ENCODE measurements around the gene RAVER2. TPM values are rescaled to one million over a fixed set of nuclear protein-coding genes. Genes with fewer than 3 reads are reported as not detected.
"Not testable (repeated sequence)": the region's sequence is repeated elsewhere in the genome, so short reads cannot be mapped to it uniquely, and the experiment has no call there.

The RAVER2 gene
- total RNA-seq, 8 experiments from 2014 or later: 6.4 to 16.9 (median 11.3) TPM

GRCh38 chr1:64790832-64791487 lies 46.1 kb downstream of the RAVER2 start:
- H3K4me3 ChIP-seq: no peak overlapping the region
- no peaks in the 10 kb centered on the region for H3K4me1 ChIP-seq (replicated peaks in 1 of 2)
- in situ Hi-C loops (cut with MboI; ENCODE audit: low pct_unique_long_range_greater_than_20kb in 2 of 9, low sequenced_read_pairs in 9 of 9, unreplicated experiment in 9 of 9): no loop called here
- H3K27ac ChIP-seq: no peak overlapping the region
- 60 to 100% (median 100%) methylated on average over 1 to 2 of the region's 2 CpGs; no CpG with 5 or more reads in 3 of the 10 experiments for WGBS, 10 experiments
- no peak for ATAC-seq (replicated peaks in 6 of 8)

- ATAC-seq (replicated peaks in 6 of 8): no peak
- in situ Hi-C loops (cut with MboI; ENCODE audit: low pct_unique_long_range_greater_than_20kb in 2 of 9, low sequenced_read_pairs in 9 of 9, unreplicated experiment in 9 of 9): no loop called here
- no peak overlapping the region for H3K27ac ChIP-seq
- no peak overlapping the region for H3K4me3 ChIP-seq
- no peaks in the 10 kb centered on the region for H3K4me1 ChIP-seq (replicated peaks in 1 of 2)
Observed at GRCh38 chr1:64798872-64799271, 54.0 kb downstream of the RAVER2 start.

GRCh38 chr1:64801851-64802523 lies 57.1 kb downstream of the RAVER2 start:
- no peak overlapping the region for H3K27ac ChIP-seq
- no peaks in the 10 kb centered on the region for H3K4me1 ChIP-seq (replicated peaks in 1 of 2)
- no peak overlapping the region for H3K4me3 ChIP-seq
- in situ Hi-C loops (cut with MboI; ENCODE audit: low pct_unique_long_range_greater_than_20kb in 2 of 9, low sequenced_read_pairs in 9 of 9, unreplicated experiment in 9 of 9): loop anchor here in 1 of 9 experiments (25.0 kb wide), 1 partner anchor 540 kb away; no protein-coding TSS in a partner anchor
- ATAC-seq (replicated peaks in 6 of 8): no peak
- 86 to 98% (median 93%) methylated on average over 2 to 6 of the region's 6 CpGs for WGBS, 10 experiments

GRCh38 chr1:64809309-64809708 lies 64.4 kb downstream of the RAVER2 start:
- Histone ChIP-seq H3K27ac (no peak overlapping the region), H3K4me1 (replicated peaks in 1 of 2) (no peaks in the 10 kb centered on the region), H3K4me3 (no peak overlapping the region)
- ATAC-seq (replicated peaks in 6 of 8): no peak
- in situ Hi-C loops (cut with MboI; ENCODE audit: low pct_unique_long_range_greater_than_20kb in 2 of 9, low sequenced_read_pairs in 9 of 9, unreplicated experiment in 9 of 9): loop anchor here in 1 of 9 experiments (25.0 kb wide), 1 partner anchor 547 kb away; no protein-coding TSS in a partner anchor

GRCh38 chr1:64810001-64810400 lies 65.1 kb downstream of the RAVER2 start:
- no peak overlapping the region for H3K4me3 ChIP-seq
- no peak for ATAC-seq (replicated peaks in 6 of 8)
- in situ Hi-C loops (cut with MboI; ENCODE audit: low pct_unique_long_range_greater_than_20kb in 2 of 9, low sequenced_read_pairs in 9 of 9, unreplicated experiment in 9 of 9): loop anchor here in 1 of 9 experiments (25.0 kb wide), 1 partner anchor 548 kb away; no protein-coding TSS in a partner anchor
- no peaks in the 10 kb centered on the region for H3K4me1 ChIP-seq (replicated peaks in 1 of 2)
- no peak overlapping the region for H3K27ac ChIP-seq
- 71 to 100% (median 100%) methylated on average over 1 of the region's 1 CpG; no CpG with 5 or more reads in 2 of the 10 experiments for WGBS, 10 experiments

- no peak overlapping the region for H3K27ac ChIP-seq
- in situ Hi-C loops (cut with MboI; ENCODE audit: low pct_unique_long_range_greater_than_20kb in 2 of 9, low sequenced_read_pairs in 9 of 9, unreplicated experiment in 9 of 9): loop anchor here in 1 of 9 experiments (25.0 kb wide), 1 partner anchor 549 kb away; no protein-coding TSS in a partner anchor
- ATAC-seq (replicated peaks in 6 of 8): peak in 2 of 8 experiments; percentile 8 to 45
- no peaks in the 10 kb centered on the region for H3K4me1 ChIP-seq (replicated peaks in 1 of 2)
- WGBS, 10 experiments: 56 to 96% (median 91%) methylated on average over 4 to 6 of the region's 6 CpGs; no CpG with 5 or more reads in 1 of the 10 experiments
- no peak overlapping the region for H3K4me3 ChIP-seq
Observed at GRCh38 chr1:64811131-64811530, 66.3 kb downstream of the RAVER2 start.

GRCh38 chr1:64814427-64814826 lies 69.6 kb downstream of the RAVER2 start:
- Histone ChIP-seq H3K4me1 (replicated peaks in 1 of 2) (no peaks in the 10 kb centered on the region), H3K4me3 (no peak overlapping the region), H3K27ac (no peak overlapping the region)
- WGBS, 10 experiments: 82 to 100% (median 100%) methylated on average over 1 of the region's 1 CpG
- ATAC-seq (replicated peaks in 6 of 8): no peak
- in situ Hi-C loops (cut with MboI; ENCODE audit: low pct_unique_long_range_greater_than_20kb in 2 of 9, low sequenced_read_pairs in 9 of 9, unreplicated experiment in 9 of 9): loop anchor here in 1 of 9 experiments (25.0 kb wide), 1 partner anchor 552 kb away; no protein-coding TSS in a partner anchor

- H3K27ac ChIP-seq; ATAC-seq (replicated peaks in 6 of 8): not testable (repeated sequence)
- in situ Hi-C loops (cut with MboI; ENCODE audit: low pct_unique_long_range_greater_than_20kb in 2 of 9, low sequenced_read_pairs in 9 of 9, unreplicated experiment in 9 of 9): loop anchor here in 1 of 9 experiments (25.0 kb wide), 1 partner anchor 555 kb away; no protein-coding TSS in a partner anchor
Observed at GRCh38 chr1:64817364-64817763, 72.5 kb downstream of the RAVER2 start.

GRCh38 chr1:64820572-64820971 lies 75.7 kb downstream of the RAVER2 start:
- H3K4me1 ChIP-seq (replicated peaks in 1 of 2); H3K4me3 ChIP-seq; H3K27ac ChIP-seq; ATAC-seq (replicated peaks in 6 of 8): not testable (repeated sequence)
- in situ Hi-C loops (cut with MboI; ENCODE audit: low pct_unique_long_range_greater_than_20kb in 2 of 9, low sequenced_read_pairs in 9 of 9, unreplicated experiment in 9 of 9): loop anchor here in 2 of 9 experiments (10.0 to 25.0 kb wide), 2 partner anchors 556 to 558 kb away; no protein-coding TSS in a partner anchor
- 90 to 100% (median 100%) methylated on average over 2 to 3 of the region's 3 CpGs; no CpG with 5 or more reads in 1 of the 10 experiments for WGBS, 10 experiments

More at GRCh38 chr1:64817364-64817763, 72.5 kb downstream of the RAVER2 start:
- 0 to 100% (median 90%) methylated on average over 1 to 4 of the region's 5 CpGs; no CpG with 5 or more reads in 2 of the 10 experiments for WGBS, 10 experiments
- not testable (repeated sequence) for H3K4me3 ChIP-seq; H3K4me1 ChIP-seq (replicated peaks in 1 of 2)

GRCh38 chr1:64822621-64823020 lies 77.7 kb downstream of the RAVER2 start:
- Histone ChIP-seq H3K4me3 (no peak overlapping the region), H3K4me1 (replicated peaks in 1 of 2) (peaks cover 4% of the 10 kb centered on the region in 2 donors), H3K27ac (no peak overlapping the region)
- WGBS, 10 experiments: 0 to 100% (median 100%) methylated on average over 1 of the region's 1 CpG; no CpG with 5 or more reads in 3 of the 10 experiments
- ATAC-seq (replicated peaks in 6 of 8): peak in 3 of 8 experiments; percentile 41 to 72 (median 69)
- in situ Hi-C loops (cut with MboI; ENCODE audit: low pct_unique_long_range_greater_than_20kb in 2 of 9, low sequenced_read_pairs in 9 of 9, unreplicated experiment in 9 of 9): loop anchor here in 2 of 9 experiments (10.0 to 25.0 kb wide), 2 partner anchors 558 to 560 kb away; no protein-coding TSS in a partner anchor

GRCh38 chr1:64823691-64824476 lies 79.0 kb downstream of the RAVER2 start:
- 5 to 70% (median 50%) methylated on average over 1 to 11 of the region's 11 CpGs; no CpG with 5 or more reads in 2 of the 10 experiments for WGBS, 10 experiments
- Histone ChIP-seq H3K27ac (peak overlapping the region in 1 of 2 donors; percentile 32), H3K4me3 (no peak overlapping the region), H3K4me1 (replicated peaks in 1 of 2) (peaks cover 4% of the 10 kb centered on the region in 2 donors)
- in situ Hi-C loops (cut with MboI; ENCODE audit: low pct_unique_long_range_greater_than_20kb in 2 of 9, low sequenced_read_pairs in 9 of 9, unreplicated experiment in 9 of 9): loop anchor here in 2 of 9 experiments (10.0 to 25.0 kb wide), 2 partner anchors 559 to 562 kb away; no protein-coding TSS in a partner anchor
- ATAC-seq (replicated peaks in 6 of 8): peak; percentile 67 to 96 (median 94)

GRCh38 chr1:64826991-64827390 lies 82.1 kb downstream of the RAVER2 start:
- ATAC-seq (replicated peaks in 6 of 8): no peak

More at GRCh38 chr1:64826991-64827390, 82.1 kb downstream of the RAVER2 start:
- in situ Hi-C loops (cut with MboI; ENCODE audit: low pct_unique_long_range_greater_than_20kb in 2 of 9, low sequenced_read_pairs in 9 of 9, unreplicated experiment in 9 of 9): loop anchor here in 5 of 9 experiments (10.0 to 25.0 kb wide), 2 partner anchors 562 to 565 kb away; no protein-coding TSS in a partner anchor
- Histone ChIP-seq H3K4me1 (replicated peaks in 1 of 2) (peaks cover 8 to 10% of the 10 kb centered on the region in 2 donors), H3K4me3 (no peak overlapping the region), H3K27ac (no peak overlapping the region)
- 68 to 100% (median 95%) methylated on average over 1 to 5 of the region's 5 CpGs for WGBS, 10 experiments
